KG1 (cell line): ENCODE data around the gene ATXN7L1.
"Not testable (repeated sequence)": the region's sequence is repeated elsewhere in the genome, so short reads cannot be mapped to it uniquely, and the experiment has no call there.

ENCODE experiments used
- DNase-seq: peaks from one replicate; lab custom pipeline; 2025; lab: John Stamatoyannopoulos, UW

The ATXN7L1 gene

DNA sequence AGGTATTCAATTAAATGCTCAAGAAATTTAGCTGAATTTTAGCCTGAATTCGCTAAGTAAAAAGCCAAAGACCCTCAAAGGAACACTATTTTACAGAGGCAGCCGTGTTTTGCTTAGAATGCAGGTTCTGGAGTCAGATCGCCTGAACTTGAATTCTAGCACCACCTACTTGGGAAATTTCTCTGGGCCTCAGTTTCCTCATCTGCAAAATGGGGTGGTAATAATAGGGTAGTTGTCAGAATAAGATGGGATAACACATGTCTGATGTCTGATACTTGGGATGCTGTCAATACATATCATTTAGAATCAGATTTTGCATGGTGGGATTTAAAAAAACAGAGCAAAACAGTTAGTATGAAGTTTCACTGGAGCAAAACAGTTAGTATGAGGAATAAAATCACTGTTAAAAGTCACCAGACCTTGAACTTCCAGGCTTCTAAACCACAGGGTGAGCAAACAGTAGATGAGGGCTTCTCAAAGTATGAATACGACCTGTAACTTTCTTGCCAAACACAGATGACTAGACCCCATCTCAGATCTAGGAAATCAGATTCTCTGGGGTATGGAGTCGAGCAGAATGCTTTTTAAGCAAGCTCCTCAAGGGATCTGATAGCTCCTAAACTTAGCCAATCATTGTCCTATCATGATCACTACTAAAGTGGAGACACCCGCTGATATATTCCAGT is 75.4 kb downstream of the ATXN7L1 start:
- no peak for DNase-seq

DNA sequence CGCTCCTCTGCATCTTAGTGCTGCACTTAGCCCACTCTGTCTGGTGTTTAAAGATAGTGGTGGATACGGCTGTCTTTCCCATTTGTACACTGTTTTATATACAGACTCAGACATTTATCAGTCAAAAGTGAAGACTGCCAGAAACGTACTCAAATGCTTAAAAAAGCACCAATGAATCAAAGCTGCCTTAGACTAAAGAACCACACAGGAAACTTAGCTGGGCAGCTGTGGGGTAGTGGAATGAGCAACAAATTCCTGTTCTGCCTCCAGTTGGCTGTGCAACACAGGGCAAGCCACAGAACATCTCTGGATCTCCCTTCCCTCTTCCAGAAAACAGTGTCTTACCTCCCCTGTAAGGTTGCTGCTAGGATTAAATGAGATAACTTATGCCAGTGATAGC is 76.0 kb downstream of the ATXN7L1 start:
- DNase-seq, result no peak

DNA sequence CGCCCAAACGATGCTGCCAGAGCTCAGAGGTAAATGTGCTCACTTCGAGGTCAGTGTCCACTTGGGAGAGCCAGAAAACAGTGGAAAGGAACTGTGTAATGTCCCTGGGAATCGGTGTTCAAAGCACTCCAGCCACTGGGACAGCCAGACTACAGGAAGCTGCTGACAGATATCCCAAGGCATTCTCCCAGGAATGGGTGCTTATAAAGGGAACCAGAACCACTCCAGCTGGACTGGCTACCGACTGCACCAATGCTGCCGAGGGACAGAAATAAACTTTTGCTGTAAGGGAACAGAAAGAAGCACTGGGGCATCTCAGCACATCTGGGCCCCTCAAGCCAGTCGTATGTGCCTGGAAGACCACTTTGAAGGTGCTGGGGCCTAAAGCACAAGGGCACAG is 76.7 kb downstream of the ATXN7L1 start:
- DNase-seq, result no peak

DNA sequence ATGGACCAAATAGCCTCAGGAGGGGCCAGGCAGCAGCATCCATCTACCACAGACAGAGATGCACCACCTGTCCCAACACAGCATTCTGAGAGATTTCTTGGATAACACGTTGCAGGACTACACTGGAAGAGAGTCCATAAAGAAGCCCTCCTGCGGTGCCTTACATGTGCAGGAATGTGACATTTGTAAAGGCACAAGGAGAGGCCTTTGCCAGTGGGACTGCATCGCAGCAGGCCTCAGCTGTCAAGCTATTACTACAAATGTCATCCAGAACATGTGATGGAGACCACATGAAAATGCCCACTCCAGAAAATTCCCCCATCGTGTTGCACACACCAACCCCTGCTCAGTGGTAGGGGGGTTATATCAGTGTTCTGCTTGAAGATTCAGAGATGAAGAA is 77.4 kb downstream of the ATXN7L1 start:
- no peak for DNase-seq

DNA sequence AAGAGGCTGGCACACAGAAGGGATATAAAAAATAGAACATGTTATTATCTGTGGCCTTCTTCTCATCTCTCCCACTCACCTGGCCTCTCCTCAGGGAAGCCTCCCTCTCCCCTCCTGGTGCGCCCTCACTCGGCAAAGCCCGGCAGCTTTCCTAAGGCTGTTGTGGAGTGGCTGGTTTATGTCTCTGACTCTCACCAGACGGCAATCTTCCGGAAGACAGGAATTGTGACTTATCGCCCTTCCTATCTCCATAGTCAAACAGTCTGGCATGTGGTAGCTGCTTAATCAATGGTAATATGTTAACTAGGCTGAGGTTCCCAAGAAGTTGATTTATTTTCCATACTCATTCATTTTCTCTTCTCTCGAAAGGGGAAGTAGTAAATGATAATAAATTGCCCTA is 78.7 kb downstream of the ATXN7L1 start:
- DNase-seq, result no peak

DNA sequence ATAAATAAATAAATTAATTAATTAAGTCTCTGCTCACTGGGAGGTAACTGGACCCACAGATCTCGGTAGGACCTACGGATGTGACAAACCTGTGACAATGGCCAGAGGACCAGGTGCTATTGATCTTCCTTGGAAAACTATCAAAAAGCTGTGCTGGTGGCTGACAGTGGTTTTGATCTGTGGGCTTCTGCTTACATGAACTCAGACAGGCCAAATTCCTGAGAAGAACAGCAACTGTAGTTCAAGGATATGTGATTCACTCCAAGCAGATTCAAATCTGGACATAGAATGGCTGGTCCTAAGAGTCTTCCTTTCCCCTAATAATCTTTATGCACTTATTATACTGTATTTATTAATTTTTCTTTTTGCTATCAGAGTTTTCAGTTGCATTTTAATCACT is 80.0 kb downstream of the ATXN7L1 start:
- DNase-seq, result no peak

DNA sequence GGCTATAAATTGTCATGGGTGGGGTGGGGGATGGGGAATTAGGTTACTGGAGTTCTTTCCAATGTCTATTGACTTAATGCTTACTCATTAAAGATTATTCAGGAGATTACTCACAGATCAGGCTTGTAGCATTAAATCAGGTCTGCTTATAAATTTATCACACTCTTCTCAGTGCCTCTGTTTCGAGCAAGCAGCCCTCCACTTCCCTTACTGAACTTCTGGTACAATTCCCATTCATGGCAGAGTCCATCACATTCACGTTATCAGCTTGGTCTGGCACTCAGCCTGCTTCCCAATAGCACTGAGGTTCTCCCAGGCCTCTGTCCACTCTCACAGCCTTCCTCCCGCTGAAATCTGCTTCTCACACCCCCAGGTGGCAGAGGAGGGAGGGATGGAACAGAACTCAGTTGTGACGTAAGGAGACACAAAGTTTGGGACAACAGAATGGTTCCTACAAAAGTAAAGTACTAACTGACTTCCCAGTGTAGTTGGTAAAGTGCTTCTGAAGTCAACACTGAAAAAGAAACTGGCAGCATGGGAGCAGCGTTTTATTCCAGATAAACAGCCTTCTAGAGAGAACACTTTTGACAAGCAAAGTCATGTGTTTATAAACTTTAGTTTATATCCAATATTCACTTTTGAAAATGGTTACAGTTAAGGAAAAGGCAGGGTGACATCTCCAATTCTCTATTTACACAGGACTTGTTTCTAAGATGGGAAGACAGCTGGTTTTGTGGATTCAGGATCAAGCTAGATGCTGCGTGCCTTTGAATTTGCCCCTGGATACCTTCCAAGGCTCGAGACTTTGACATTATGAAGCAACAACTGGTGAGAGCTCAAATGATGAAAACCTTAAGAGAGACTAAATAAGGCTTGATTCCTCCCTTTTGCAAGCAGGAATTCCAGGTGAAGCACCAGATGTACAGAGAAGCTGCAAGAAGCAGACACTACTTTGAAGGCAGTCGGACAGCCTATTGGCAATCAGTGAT is 81.4 kb downstream of the ATXN7L1 start:
- no peak for DNase-seq

DNA sequence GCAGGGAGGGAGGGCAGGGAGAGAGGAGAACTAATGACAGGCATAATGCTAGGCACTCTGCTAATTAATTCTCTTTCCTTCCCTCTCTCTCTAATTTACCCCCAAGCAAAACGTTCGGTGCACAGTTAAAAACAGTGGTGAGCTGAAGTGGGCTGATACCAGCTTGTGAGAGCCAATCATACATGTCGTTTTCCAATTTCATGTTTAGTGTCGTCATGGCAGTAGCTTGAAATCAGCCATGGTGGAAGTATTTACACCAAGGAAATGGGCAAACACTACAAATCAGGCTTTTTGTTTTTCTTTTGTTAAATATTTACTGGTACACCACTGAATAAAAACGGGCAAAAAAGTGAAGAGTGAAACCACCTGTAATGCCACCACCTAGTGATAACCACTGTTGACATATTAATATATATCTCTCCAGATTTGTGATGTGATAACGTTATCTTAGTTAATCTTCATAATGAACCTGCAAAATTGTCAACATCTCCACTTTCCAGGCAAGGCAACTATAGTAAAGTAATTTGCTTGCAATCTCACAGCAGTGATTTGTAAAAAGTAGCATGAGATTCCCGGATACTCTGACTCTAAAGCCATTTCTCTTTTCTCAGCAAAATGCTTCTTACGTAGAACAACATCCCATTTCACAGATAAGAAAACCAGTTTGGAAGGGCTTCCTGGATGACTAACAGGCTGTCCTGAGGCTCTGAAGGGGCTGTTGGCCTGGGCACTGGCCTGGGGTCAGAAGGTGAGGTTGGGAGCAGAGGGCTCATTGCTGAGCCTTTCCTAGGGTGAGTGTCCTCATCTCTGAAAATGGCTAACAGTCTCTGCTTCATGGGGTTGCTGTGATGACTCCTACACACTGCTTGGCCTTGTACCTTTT is 83.7 kb downstream of the ATXN7L1 start:
- no peak for DNase-seq

DNA sequence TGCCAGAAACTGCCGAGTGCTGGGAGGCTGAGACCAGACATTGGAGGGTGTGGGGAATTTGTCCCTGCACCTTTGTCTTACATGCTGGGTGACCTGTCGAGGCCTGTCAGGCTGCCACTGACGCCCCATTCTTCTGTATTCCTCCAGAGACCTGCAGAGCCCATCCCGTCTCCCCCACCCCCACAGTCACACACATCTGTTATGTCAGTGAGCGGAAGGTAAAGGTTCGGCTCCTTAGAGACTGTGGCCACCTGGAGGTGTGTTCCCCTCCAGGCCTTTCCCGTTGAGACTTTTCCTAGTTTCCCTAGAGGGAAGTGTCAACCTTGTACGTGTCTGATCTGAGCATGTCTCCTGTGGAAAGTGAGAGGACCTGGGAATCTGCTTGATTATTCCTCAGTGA is 84.5 kb downstream of the ATXN7L1 start:
- DNase-seq, result no peak

DNA sequence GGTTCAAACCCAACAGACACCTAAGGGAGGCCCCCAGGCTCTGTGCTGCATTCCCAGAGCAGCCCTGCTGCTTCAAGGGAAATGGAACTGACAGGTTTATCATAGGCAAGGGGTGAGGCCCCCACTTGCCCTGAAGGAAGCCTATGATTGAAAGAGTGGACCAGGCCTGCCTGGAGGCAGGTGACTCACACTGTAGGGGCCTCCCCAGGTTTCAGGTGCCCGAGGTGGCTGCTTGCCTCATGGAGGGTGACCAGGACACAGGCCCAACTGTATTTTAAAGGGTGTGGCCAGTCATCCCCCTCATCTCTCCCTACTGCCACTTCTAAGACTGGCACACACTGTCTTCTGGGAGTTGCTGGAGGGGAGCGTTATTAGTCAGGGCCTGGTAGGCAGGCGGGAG is 85.4 kb downstream of the ATXN7L1 start:
- no peak for DNase-seq

DNA sequence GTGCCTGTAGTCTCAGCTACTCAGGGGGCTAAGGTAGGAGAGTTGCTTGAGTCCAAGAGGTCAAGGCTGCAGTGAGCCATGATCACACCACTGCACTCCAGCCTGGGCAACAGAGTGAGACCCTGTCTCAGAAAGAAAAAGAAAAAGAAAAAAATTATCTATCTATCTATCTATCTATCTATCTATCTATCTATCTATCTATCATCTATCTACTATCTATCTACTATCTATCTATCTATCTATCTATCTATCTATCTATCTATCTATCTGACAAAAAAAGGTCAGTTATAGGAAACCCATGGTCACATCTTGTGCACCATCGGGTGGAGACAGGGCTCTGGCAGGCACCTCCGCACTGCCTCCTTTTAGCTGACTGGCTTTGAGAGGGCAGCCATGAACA is 85.9 kb downstream of the ATXN7L1 start:
- DNase-seq, result not testable (repeated sequence)

DNA sequence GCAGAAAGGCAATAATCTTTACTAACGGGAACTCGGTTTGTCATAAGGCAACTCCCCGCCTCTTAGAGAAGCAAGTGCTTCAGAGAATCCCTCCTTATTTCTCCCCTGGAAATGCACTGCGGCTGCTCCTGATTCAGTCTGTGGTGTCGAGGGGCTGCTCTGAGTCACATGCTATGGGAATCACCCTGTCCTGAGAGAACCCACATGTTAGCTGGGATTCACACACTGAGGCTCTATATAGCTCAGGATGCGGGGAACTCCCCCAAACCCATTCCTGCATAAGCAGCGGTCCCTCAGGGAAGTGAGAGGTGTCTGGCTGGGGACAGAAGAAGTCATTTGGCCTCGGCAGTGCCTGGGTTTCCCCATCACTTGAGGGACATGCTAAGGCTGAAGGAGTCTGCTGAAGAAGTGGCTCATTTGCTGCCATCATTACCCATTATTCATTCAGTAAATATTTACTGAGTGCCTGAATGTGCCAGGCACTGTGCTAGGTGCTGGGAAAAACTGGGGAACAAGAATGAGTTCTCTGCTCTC is 87.5 kb downstream of the ATXN7L1 start:
- no peak for DNase-seq

DNA sequence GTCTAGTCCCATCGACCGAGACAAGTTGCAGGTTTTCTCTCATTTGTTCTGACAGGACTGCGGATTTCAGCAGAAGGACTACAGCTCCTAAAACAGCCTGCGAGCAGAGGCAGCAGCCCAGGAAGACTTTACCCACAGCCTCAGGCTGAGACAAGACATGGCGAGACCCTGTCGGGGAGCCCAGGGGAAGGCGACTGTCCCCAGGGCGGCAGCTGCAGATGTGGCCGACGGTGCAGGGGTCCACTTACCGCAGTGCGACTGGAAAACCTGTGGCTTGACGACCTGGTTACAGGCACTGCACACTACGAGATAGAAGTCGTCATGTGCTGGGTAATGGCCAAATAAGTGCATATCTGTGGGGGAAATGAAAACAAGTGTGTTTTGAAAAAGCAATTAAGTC is 88.0 kb downstream of the ATXN7L1 start:
- DNase-seq, result no peak

DNA sequence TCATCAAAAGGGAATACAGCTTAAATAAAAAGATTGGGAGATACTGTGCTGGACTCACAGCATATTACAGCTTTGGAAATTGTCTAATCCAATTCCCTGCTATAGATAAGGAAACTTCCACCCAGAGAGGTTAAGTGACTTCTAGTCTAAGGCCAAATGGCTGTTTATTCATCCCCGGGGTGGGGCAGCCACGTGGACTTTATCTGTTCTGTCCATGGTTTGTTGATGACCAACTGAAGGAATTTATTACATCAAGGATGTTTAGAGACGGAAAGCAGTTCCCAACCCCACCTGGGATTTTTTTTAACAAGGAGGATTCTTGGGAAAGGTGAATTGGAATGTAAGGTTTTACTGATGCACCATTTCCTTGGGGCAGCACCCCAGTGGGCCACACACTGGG is 88.6 kb downstream of the ATXN7L1 start:
- DNase-seq, result no peak

DNA sequence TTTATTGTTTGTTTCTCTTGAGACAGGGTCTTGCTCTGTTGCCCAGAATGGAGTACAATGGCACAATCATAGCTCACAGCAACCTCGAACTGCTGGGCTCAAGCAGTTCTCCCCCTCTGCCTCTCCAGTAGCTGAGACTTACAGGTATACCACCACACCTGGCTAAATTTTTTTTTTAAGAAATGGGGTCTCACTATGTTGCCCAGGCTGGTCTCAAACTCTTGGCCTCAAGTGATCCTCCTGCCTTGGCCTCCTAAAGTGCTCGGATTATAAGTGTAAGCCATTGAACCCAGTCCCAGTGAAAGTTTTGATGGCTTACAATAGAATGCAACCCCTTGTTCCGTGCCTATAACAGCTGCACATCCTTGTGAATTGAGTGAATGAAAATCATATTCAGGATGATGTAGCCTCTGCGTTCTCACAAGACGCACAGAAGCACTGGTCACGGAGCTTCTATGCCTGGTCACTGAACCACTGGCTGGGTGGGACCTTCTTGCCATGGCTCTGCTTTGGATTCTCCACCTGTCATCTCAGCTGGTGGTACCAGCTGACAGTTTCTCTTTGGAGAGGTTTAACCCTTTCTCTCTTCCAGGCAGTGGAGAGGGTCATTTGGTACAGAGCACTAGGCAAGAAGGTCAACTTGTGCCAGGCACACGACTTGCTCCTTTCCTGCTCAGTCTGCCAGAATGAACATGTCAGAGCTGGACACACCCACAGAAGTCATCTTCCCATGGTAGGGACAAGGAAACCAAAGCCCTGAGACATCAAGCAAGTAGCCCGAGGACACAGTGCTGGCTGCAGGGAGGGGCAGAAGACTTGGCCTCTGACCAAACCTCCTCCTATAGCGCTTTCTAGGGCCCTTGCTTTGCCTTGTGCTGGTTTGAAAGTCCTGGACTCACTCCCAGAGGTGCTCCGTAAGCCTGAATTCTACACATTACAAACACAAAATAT is 89.6 kb downstream of the ATXN7L1 start:
- DNase-seq, result no peak

DNA sequence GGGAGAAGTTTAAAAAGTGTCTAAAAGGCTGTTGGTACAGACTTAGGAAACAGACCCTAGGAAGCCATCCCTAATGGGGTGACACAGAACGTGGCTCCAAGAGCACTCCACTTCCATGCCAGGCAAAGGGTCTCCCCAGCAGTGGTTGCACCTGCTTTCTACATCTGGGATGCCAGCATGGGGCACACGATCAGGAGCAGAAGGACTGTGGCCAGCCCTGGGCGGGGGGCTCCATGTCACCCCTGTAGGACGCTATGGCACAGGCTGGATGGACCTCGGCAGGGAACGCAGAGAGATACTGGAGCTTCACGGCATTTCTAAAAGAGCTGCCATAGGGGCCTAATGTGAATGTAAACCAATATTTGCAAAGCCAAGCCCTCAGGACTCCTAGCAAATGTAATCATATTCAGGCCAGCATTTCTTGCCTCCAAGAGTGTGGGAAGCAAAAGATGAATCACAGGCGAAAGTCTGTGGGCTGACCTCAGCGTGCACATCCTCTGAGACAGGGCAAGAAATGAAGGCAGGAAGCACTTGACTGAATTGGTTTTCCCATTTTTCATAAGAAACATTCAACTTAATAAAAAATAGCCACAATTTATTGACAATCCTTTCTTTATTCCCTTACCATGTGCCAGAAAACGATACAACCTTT is 93.9 kb downstream of the ATXN7L1 start:
- no peak for DNase-seq

DNA sequence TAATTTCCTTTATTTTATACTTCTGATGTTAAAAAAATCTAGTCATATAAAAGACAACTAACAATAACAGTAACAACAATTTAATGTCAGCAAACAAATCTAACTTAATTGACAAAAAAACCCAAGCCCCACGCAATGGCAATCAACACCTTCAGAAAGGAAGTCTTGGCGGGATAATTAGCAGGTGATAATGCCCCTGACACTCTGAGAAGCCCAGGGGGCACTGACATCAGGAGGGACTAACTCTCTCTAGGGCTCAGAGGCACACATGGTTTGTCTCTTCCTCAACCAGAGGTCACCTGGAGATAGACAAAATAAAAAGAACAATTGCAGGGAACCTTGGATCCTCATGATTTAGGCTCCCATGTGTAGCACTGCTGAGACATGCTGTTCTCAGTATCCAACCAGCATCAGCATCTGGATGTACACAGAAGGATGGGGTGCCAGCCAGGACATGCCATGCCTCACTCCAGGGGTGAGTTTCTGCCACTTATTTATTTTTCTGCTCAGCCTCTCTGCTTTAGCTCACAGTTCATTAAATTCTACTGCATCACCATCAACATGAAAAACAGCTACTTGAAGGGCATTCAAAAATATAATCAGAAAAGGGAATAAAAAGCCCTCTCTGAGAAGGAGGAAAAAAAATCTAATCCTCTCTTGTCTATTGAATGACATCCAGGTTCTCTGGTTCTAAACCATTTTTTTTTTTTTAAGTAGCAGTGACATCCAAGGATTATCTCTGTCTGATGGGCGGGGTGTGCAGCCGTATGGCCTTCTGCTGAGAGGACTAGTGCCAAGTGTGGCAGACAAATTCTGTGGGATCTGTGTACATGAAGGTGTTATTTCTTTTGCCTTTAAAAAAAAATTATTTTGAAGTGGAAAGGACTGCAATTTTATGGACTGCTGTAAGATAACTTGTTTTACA is 96.3 kb downstream of the ATXN7L1 start:
- DNase-seq, result no peak

DNA sequence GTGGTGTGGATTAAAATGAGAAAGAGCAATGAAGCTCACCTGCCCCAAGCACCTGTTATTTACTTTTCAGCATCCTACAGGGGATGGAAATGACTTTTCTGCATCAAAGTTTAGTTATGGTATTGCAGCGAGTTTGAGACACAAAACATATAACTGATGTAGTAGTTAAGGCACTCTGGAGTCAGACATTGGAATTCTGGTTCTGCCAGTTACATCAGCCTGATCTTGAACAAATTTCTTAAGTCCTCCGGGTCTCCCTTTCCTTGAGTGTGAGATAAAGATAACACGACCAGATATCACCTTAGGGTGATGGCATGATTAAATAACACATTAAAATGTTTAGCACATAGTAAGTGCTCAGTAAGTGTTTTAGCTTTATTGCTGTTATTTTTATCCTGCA is 97.4 kb downstream of the ATXN7L1 start:
- DNase-seq, result no peak
